Activated CD4-positive, alpha-beta T cell treated with anti-CD3 and anti-CD28 coated beads, Interleukin-2, amount 10 ng/mL, durations not matched to agents 7 days and 5 days (primary cell): Measurements from ENCODE around the gene TTBK1. TPM values are rescaled to one million over a fixed set of nuclear protein-coding genes. Genes with fewer than 3 reads are reported as not detected.

Experiments
- total RNA-seq, 2 experiments: library from RNA; stranded (reverse); gene quantifications; one replicate each; pipeline ENCODE4 v1.2.3, GENCODE V29; 2021

Gene TTBK1
- total RNA-seq, 2 experiments from 2014 or later = 0.07 to 0.12 TPM

Other genes with a start within 250 kb of the TTBK1 start
- 10 to 100 TPM; 58.9 to 70.1 TPM for gene MEA1, start 229.5 kb upstream of the TTBK1 start, total RNA-seq
- 10 to 100 TPM; 64.7 to 74.2 TPM for gene KLHDC3, start 229.2 kb upstream of the TTBK1 start, total RNA-seq
- 10 to 100 TPM; 65.3 to 68.4 TPM for gene RRP36, start 221.9 kb upstream of the TTBK1 start, total RNA-seq
- gene CUL7, start 189.6 kb upstream of the TTBK1 start, total RNA-seq = 10 to 100 TPM in 1 of 2 experiments, 1 to 10 TPM in 1; 9.7 to 11.2 TPM
- gene MRPL2, start 184.0 kb upstream of the TTBK1 start, total RNA-seq = 10 to 100 TPM; 53.9 to 59.3 TPM
- 10 to 100 TPM; 12.7 to 17.0 TPM for gene KLC4, start 183.8 kb upstream of the TTBK1 start, total RNA-seq
- gene PTK7, start 167.2 kb upstream of the TTBK1 start, total RNA-seq = 1 to 10 TPM; 1.3 to 1.9 TPM
- gene SRF, start 72.2 kb upstream of the TTBK1 start, total RNA-seq = 10 to 100 TPM; 40.8 to 41.9 TPM
- gene CUL9, start 61.3 kb upstream of the TTBK1 start, total RNA-seq = 10 to 100 TPM; 57.8 to 60.7 TPM
- gene DNPH1, start 14.0 kb upstream of the TTBK1 start, total RNA-seq = 10 to 100 TPM; 36.7 to 48.6 TPM
- gene SLC22A7, start 54.8 kb downstream of the TTBK1 start, total RNA-seq = not detected
- gene CRIP3, start 65.3 kb downstream of the TTBK1 start, total RNA-seq = under 1 TPM in 1 of 2 experiments, not detected in 1; 0.67 TPM
- 10 to 100 TPM; 12.8 to 14.5 TPM for gene ZNF318, start 126.2 kb downstream of the TTBK1 start, total RNA-seq
- 10 to 100 TPM; 47.1 to 53.2 TPM for gene ABCC10, start 184.1 kb downstream of the TTBK1 start, total RNA-seq
- gene DLK2, start 212.1 kb downstream of the TTBK1 start, total RNA-seq = not detected
- 10 to 100 TPM; 36.5 to 41.8 TPM for gene TJAP1, start 234.1 kb downstream of the TTBK1 start, total RNA-seq